HG02938 (cell line): ENCODE results near the gene CEBPE.
A peak's percentile ranks its signal among the peaks of the same experiment; 100 is the strongest.

Experiments used
- ATAC-seq: cut with Tn5 transposase; IDR thresholded peaks from one replicate; pipeline ENCODE4 v1.9.1; 2021; ENCODE audit warnings: mild to moderate bottlenecking, moderate library complexity; ENCODE audit not compliant: unreplicated experiment

CEBPE gene

GRCh38 chr14:23085458-23085857 is 33.6 kb downstream of the CEBPE start:
- no peak for ATAC-seq

- no peak for ATAC-seq
Measured at GRCh38 chr14:23080474-23080873, 38.6 kb downstream of the CEBPE start.

- no peak for ATAC-seq
Measured at GRCh38 chr14:23079716-23080115, 39.3 kb downstream of the CEBPE start.

GRCh38 chr14:23078692-23079116 is 40.4 kb downstream of the CEBPE start:
- no peak for ATAC-seq

GRCh38 chr14:23077962-23078361 is 41.1 kb downstream of the CEBPE start:
- ATAC-seq, result no peak

GRCh38 chr14:23076785-23077408 is 42.2 kb downstream of the CEBPE start:
- ATAC-seq, result no peak

- no peak for ATAC-seq
Measured at GRCh38 chr14:23074906-23075305, 44.1 kb downstream of the CEBPE start.

GRCh38 chr14:23071921-23072539 is 47.0 kb downstream of the CEBPE start:
- ATAC-seq, result no peak

- peak; percentile 68 for ATAC-seq
Measured at GRCh38 chr14:23071244-23071920, 47.7 kb downstream of the CEBPE start.

GRCh38 chr14:23070262-23071129 is 48.6 kb downstream of the CEBPE start:
- no peak for ATAC-seq

- no peak for ATAC-seq
Measured at GRCh38 chr14:23069413-23069806, 49.6 kb downstream of the CEBPE start.

GRCh38 chr14:23068789-23069412 is 50.2 kb downstream of the CEBPE start:
- ATAC-seq, result peak; percentile 62

- ATAC-seq, result no peak
Measured at GRCh38 chr14:23067847-23068788, 50.9 kb downstream of the CEBPE start.
